GM21723 (cell line): Measurements from ENCODE around the gene ADAM30.

Experiments
- ATAC-seq: cut with Tn5 transposase; IDR thresholded peaks from one replicate; pipeline ENCODE4 v1.9.1; 2021; ENCODE audit warnings: mild to moderate bottlenecking, moderate library complexity; ENCODE audit not compliant: unreplicated experiment

Gene ADAM30

GRCh38 chr1:119909890-119910596 lies 13.7 kb upstream of the ADAM30 start:
- no peak for ATAC-seq

DNA sequence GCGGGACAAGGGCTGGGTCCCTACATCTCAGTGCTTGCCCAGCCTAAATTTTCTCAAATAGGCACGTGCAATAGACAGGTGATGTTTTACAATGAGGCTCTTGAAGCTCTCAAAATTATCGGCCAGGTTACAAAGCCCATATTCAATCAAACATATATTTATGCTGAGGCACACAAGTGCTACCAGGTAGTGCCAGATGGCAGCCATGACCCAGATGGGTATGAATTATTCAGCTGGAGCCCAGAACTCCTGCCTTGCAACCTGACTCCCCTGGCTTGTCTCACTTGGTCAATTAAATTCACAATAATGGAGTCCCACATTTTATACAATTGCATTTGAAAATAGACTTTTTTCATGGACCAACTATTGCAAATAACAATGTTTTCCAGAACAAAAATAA lies 12.3 kb upstream of the ADAM30 start:
- no peak for ATAC-seq

- no peak for ATAC-seq
Observed at GRCh38 chr1:119906927-119907652, 10.8 kb upstream of the ADAM30 start.

DNA sequence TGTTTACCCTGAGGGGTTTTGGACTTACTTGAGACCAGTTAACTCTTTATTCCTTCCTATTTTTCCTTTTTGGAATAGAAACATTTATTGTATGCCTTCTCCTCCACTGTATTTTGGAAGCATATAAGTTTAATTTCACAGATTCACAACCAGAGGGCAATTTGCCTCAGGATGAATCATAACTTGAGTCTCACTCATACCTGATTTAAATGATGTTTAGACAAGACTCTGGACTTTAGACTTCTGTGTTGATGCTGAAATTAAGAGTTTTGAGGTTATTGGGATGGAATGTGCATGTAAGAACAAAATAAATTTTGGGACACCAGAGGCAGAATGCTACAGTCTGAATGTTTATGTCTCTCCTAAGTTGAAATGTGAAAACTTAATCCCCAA lies 7.1 kb upstream of the ADAM30 start:
- no peak for ATAC-seq

DNA sequence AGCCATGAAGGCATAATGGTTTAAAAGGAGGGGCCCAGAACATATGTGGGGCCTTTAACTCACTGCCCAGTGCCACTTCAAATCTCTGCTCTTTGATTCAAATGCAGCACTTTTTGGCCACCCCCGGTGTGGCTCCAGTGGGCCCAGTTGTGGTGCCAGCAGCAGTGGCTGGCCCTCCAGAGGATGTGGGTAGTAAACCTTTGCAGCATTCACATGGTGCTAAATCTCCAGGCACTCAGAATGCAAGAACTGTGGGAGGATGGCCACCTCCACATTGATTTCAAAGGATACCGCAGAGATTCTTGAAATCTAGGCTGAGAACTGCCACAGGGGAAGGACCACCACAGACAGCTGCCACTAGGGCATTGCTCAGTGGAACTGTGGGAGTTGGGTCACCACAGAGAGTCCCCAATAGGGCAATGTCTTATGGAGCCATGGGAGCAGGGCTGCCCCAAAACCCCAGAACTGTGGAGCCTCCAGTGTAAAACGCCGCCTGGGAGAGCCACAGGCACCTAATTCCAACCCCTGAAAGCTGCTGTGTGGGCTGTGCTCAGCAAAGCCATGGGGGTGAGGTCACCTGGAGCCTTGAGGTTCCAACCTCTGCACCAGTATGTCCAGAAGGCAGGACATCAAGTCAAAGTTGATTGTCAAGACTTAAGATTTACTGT lies 6.6 kb upstream of the ADAM30 start:
- ATAC-seq: no peak

DNA sequence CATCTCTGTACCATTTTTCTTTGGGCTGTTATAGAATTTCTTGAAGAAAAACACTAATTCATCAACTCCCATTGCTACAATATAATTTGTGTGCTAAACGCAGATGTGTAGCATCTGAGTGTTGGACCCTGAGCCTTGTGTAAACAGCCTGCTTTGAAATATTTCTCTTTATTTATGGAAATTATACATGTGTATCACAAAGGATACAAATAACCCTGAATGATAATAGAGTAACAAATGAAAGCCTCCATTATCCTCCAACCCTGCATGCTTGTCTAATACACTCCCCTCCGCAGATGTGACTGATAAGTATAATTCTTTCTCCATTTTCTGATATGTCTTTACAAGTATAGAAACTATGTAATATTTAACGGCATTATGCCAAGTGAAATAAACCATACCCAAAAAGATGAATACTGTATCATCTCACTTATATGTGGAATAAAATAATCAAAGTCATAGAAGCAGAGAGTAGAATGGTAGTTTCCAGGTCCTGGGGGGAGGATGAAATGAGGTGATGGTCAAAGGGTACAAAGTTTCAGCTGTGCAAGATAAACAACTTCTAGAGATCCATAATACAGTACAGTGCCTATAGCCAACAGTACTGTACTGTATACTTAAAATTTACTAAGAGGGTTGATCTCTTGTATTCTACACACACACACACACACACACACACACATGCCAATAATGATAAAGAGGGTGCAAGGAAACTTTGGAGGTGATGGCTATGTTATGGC lies 2.8 kb upstream of the ADAM30 start:
- no peak for ATAC-seq

DNA sequence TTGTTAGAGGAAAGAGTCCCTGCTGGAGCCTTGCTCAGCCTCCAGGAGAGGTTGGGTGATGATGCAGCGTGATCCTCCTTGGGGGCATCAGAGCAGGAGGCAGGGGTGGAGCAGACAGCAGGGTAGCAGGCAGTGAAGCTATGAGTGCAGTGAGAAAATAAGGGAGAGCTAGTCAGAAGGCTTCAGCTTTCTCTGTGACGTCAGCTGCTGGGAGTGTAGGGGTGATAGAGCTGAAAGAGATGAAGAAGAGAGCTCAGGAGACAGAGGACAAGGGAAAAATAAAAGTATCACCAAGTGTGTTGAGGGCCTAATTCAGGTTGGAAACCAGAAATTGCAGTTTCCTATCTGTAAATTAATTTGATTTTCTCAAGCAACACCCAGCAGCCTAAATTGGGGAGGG lies 2.2 kb upstream of the ADAM30 start:
- ATAC-seq: no peak

DNA sequence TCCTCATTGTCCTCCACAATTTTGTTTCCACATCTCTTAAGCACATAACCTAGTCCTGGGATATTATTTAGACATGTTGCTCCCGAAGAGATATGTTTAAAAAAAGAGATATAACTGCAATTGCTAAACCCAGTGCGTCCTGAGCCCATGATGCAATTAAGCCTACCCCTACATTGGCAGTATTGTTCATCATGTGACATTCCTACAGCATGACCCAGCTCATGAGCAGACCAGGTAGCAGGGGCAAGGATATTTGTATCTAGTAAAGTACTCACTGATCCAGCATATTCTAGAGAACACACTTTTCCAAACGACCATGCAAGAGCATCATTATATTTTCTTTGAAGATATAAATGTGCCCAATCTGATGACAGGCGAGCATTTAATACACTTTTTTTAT lies 1.2 kb downstream of the ADAM30 start:
- ATAC-seq: no peak

DNA sequence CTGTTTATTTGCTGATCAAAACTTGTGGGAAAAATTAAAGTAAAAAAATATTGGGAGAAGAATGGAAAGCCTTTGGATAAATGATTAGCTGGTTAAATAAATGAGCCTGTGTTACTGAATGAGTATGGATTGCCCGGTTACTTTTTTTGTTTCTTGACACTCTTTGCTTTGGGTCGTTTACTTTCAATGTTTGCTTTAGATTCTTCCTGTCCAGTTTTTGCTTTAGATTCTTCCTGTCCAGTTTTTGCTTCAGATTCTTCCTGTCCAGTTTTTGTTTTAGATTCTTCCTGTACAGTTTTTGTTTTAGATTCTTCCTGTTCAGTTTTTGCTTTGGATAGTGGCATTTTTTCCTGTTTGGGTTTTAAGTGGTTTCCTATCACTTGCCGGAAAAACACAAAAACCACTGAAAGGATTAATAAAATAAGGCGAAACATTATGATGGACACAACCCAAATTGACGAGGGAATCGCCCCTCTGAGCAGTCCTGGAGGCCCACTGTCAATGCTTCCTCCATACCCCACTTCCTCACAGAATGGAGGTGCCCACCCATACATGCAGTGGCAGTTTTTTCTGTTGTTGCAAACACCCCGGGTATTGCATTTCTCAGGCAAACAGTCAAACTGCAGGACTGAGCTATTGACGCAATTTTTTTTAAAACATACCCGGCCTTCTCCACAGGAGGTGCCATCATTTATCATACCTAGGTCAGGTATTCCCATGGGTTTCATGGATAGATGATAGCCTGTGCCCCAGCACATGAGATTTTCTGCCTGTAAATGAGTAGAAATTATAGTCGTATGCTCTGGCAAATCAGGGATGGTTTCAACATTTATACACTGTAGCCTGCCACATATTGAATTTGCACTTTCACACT lies 2.3 kb downstream of the ADAM30 start:
- ATAC-seq: no peak

DNA sequence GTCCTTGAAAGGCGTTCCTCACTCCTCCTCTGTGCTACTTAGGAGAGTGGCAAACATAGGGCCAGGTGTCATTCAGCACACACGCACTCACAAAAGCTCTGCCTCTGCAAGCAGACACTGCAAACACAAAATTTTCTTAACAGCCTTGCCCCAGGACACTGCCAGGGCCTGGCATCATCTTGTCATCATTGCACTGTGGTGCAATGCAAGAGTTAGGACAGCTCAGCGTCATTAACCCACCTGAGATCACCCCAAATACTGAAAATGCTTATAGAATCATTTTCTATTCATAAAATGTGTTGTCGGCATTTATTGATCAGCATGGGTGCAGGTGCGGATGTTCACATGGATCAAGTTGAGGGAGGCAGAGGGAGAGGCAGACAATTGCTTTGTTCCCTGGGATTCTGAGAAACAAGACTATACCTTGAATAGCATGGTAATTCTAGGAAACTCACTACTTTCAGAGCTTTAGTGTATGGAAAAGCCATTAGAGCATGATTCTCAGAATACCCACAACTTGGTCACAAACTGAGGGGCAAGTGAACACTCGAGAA lies 3.0 kb downstream of the ADAM30 start:
- ATAC-seq: no peak

- ATAC-seq: no peak
Observed at GRCh38 chr1:119891386-119891785, 4.9 kb downstream of the ADAM30 start.

DNA sequence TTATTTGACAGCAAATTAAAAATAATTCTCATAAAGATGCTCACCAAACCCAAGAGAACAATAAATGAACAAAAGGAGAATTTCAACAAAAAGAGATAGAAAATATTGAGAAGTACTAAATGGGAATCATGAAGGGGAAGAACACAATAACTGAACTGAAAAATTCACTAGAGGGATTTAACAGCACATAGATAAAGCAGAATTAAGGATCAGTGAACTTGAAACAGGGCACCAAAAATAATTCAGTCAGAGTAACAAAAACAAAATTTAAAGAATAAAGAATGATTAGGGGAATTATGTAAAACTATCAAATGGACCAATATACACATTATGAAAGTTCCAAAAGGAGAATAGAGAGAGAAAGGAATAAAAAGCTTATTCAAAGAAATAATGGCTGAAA lies 7.8 kb downstream of the ADAM30 start:
- no peak for ATAC-seq

- ATAC-seq: no peak
Observed at GRCh38 chr1:119887427-119887826, 8.9 kb downstream of the ADAM30 start.

DNA sequence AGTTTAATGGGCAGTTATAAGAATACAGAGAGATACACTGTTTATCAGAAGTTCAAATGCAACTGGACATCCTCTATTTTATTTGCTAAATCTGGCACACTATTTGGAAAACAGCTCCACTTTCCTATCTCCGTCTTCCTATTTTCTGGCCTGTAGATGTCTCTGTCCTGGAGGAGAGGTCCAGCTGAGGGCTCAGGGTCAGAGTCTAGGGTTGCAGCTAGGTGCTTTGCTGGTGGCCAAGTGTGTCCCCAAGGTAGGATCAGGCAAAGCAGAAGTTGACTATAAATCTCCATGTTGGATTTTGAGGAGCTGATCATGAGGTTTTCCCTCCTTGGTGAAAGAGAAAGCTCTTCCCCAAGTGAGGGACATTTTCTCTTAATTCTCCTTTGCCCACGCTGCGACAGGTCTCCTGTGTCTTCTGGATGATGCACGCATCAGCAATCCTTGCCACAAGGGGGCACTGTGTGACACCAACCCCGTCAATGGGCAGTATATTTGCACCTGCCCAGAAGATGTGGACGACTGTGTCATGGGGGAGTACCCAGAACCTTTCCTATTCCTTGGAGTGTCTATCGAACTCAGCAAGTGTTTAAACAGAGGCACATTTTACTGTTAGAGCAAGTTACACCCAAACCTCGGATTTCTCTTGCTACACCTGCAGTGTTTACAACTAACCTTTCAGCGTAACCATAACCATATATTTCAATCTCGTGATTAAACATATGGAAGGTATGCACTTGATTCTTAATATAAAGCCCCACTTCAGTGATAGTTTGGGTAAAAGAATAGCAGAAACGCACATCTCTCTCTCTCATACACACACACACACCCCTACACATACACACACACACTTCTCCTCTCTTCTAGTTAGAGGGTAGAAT lies 10.2 kb downstream of the ADAM30 start:
- ATAC-seq: no peak

GRCh38 chr1:119884711-119885110 lies 11.6 kb downstream of the ADAM30 start:
- no peak for ATAC-seq

- no peak for ATAC-seq
Observed at GRCh38 chr1:119883826-119884225, 12.5 kb downstream of the ADAM30 start.

DNA sequence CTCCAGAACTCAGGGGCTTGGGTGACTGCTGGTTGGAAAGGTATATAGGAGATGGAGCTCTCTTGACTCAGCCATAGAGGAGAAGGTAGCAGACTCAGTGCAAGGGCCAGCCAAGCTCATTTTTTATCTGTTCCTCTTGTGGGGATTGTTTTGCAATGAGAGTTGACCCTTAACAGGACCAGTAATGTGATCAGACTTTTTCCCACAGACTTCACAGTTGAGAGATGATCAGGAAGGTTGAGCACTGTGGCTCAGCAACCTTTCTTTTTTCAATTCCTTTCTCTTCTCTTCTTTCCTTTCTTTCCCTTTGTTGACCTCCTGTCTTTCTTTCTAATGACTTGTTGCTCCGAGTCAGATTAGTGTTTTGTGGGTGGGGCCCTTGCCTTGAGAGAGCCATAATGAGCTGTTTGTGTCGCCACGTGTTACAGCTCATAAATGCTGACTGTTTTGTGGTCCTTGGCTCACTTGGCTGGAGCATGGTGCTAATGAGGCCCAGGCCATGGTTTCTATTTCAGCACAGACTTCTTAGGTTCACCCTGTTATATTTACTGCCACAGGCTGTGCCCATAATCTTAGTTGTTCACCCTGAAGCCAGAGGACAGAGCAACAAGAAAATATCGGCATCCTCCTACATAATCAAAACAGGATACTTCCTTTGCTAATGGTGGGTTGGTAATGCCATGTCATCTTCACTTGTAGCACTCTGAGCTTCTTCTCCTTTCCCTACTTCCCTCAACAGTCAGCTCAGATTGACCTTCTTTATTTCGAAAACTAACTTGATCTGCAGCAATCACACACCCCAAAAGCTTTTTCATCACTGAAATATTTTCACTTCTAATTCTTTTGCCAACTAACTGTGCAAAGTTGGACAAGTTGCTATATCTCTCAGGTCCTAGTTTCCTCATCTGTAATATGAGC lies 13.9 kb downstream of the ADAM30 start:
- no peak for ATAC-seq
